ENCODE results near the gene LRRC38.

Gene LRRC38

DNA sequence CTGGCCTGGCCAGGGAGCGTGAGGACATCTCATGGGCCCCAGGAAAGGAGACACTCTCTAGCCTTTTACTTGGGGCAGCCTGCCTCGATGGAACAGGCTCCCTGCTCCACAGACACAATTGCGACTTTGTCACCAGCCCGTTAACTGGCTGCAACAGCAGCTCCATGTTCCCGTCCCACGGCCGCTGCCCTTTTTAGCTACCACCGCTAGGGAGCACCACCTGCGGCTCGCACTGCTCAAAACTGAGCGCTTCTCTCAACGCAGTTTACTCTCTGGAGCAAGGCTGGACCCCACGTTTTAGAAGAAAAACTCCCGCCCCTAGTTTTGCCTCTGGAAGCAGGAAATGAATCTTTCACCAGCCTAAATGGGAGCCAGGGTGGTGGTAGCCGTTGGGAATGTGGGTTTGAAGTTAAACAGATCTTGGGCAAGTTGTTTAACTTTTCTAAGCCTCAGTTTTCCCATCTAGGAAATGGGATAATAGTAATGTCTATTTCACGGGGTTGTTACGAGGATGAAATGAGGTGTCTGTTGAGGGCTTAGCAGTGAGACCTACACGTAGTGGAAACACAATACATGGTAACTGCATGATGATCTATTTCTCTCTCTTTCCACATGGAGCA is 3.5 kb upstream of the LRRC38 start:
- TF ChIP-seq TAF1 (IDR thresholded peaks at IDR 0.05; ENCODE audit: borderline replicate concordance, insufficient read depth, low read length) (no peak), REST (IDR thresholded peaks at IDR 0.05; ENCODE audit: insufficient read depth in 1 of 2, low read depth in 2 of 2, low read length in 2 of 2) (no peak), POLR2AphosphoS5 (IDR thresholded peaks at IDR 0.05; ENCODE audit: low read depth, low read length) (no peak), FOXP2 (optimal IDR thresholded peaks at IDR 0.05; ENCODE audit: borderline replicate concordance, extremely low read depth, extremely low read length, insufficient read depth) (no peak), SIN3A (IDR thresholded peaks at IDR 0.05; ENCODE audit: borderline replicate concordance, insufficient read depth, low read length) (no peak)

DNA sequence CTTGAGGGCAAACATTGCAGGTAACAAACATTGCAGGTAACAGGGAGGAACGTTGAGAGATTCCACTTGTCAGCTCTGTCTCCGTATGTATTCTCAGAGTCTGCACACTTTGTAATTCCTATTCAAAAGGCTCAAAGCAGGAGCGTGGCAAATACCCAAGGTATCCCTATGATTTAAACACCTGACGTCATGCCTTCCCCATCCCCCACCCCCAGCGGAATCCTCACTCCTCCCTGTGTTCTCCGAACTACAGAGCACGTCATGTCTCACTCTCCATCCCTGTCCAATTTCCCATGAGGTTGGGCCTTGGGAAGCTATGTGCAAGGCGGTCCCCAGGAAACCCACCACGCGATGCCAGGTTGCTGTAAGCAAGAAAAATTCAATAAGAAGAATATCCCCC is 2.8 kb upstream of the LRRC38 start:
- TF ChIP-seq TAF1 (IDR thresholded peaks at IDR 0.05; ENCODE audit: borderline replicate concordance, insufficient read depth, low read length) (no peak), REST (IDR thresholded peaks at IDR 0.05; ENCODE audit: insufficient read depth in 1 of 2, low read depth in 2 of 2, low read length in 2 of 2) (no peak), FOXP2 (optimal IDR thresholded peaks at IDR 0.05; ENCODE audit: borderline replicate concordance, extremely low read depth, extremely low read length, insufficient read depth) (no peak), POLR2AphosphoS5 (IDR thresholded peaks at IDR 0.05; ENCODE audit: low read depth, low read length) (no peak), SIN3A (IDR thresholded peaks at IDR 0.05; ENCODE audit: borderline replicate concordance, insufficient read depth, low read length) (no peak)

GRCh38 chr1:13514821-13515220 is 1.0 kb upstream of the LRRC38 start:
- TF ChIP-seq FOXP2 (optimal IDR thresholded peaks at IDR 0.05; ENCODE audit: borderline replicate concordance, extremely low read depth, extremely low read length, insufficient read depth), result no peak
- no peak for TF ChIP-seq SIN3A (IDR thresholded peaks at IDR 0.05; ENCODE audit: borderline replicate concordance, insufficient read depth, low read length)
- TF ChIP-seq REST (IDR thresholded peaks at IDR 0.05; ENCODE audit: insufficient read depth in 1 of 2, low read depth in 2 of 2, low read length in 2 of 2), result no peak
- no peak for TF ChIP-seq POLR2AphosphoS5 (IDR thresholded peaks at IDR 0.05; ENCODE audit: low read depth, low read length)
- TF ChIP-seq TAF1 (IDR thresholded peaks at IDR 0.05; ENCODE audit: borderline replicate concordance, insufficient read depth, low read length), result no peak

DNA sequence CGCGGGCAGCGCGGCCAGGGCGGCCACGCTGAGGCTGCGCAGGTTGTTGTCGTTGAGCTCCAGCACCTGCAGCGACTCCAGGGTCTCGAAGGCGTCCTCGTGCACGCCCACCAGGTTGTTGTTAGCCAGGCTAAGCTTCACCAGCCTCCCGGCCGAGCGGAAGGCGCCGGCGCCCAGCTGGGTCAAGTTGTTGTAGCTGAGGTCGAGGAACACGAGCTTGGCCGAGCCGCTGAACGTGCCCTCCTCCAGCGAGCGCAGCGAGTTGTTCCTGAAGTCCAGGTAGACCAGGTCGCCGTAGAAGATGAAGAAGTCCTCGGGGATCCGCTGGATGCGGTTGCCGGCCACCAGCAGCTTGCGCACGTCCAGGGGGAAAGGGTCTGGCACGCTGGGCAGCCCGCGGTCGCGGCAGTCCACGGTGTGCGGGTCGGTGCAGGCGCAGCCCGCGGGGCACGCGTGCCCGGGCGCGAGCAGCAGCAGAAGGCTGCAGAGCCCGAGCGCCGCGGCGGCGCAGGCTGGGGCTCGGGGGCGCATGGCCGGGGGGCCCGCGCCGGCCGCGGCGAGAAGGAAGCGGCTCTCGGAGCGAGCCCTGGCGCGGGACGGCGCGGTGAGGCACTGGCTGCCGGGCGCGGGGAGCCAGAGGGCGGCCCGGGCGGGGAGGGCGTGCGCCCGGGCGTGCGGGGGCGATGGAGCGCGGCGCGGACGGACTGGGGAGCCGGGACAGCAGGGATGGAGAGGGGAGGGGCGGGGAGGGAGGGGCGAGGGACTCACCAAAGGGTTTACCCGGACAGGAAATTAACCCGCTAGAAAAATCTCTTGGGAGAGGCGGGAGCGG is 524 bp downstream of the LRRC38 start:
- TF ChIP-seq REST (IDR thresholded peaks at IDR 0.05; ENCODE audit: insufficient read depth in 1 of 2, low read depth in 2 of 2, low read length in 2 of 2), result no peak
